Effector memory CD4-positive, alpha-beta T cell (primary cell): ENCODE results near the gene PPP2R2C.

Experiments
- DNase-seq, 3 donors: peaks; one replicate each; pipeline ENCODE4 v3.0.0-alpha.2; 2020
- H3K27ac ChIP-seq: 2 replicates; pipeline ENCODE4 v1.7.0; 2013; ENCODE audit warnings: mild to moderate bottlenecking, low read length, moderate library complexity; ENCODE audit not compliant: insufficient read depth, poor library complexity, severe bottlenecking
- H3K27me3 ChIP-seq: replicated peaks from 2 replicates; pipeline ENCODE4 v1.7.0; 2013; ENCODE audit warnings: mild to moderate bottlenecking, low read length; ENCODE audit not compliant: insufficient read depth, control insufficient read depth, poor library complexity, severe bottlenecking
- H3K36me3 ChIP-seq: 2 replicates; pipeline ENCODE4 v1.7.0; 2013; ENCODE audit warnings: mild to moderate bottlenecking, low read length, moderate library complexity; ENCODE audit not compliant: control insufficient read depth, insufficient read depth
- H3K4me1 ChIP-seq: 2 replicates; pipeline ENCODE4 v1.7.0; 2013; ENCODE audit warnings: low read length, mild to moderate bottlenecking; ENCODE audit not compliant: control insufficient read depth, insufficient read depth, poor library complexity, severe bottlenecking
- H3K4me3 ChIP-seq: 2 replicates; pipeline ENCODE4 v1.7.0; 2013; ENCODE audit warnings: low read length, low read depth, mild to moderate bottlenecking; ENCODE audit not compliant: insufficient read depth, poor library complexity, severe bottlenecking
- H3K9me3 ChIP-seq: 2 replicates; pipeline ENCODE4 v1.7.0; 2013; ENCODE audit warnings: mild to moderate bottlenecking, low read length, moderate library complexity; ENCODE audit not compliant: control insufficient read depth

The PPP2R2C gene

DNA sequence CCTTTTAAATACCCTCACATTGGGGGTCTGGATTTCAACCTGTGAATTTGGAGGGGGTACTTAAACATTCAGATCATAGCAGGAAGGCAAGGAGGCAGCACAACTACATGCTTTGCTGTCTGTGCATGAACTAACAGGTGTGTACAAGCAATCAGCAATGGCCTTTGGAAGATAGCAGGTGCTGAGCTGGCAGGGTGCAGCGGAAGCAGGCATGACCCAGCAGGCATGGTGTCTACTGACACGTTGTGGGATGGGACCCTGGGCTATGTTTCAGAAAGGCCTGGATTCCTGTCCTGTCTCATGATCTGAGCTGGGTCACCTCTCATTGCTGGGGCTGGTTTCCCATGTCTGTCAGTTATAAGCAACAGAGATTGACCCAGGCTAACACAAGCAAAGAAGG, 13.9 kb downstream of the PPP2R2C start:
- Histone ChIP-seq H3K4me3 (no peak overlapping the region), H3K4me1 (no peaks in the 10 kb centered on the region), H3K36me3 (no peaks in the 10 kb centered on the region), H3K27me3 (no peaks in the 10 kb centered on the region), H3K9me3 (no peaks in the 10 kb centered on the region), H3K27ac (no peak overlapping the region)
- DNase-seq = no peak

DNA sequence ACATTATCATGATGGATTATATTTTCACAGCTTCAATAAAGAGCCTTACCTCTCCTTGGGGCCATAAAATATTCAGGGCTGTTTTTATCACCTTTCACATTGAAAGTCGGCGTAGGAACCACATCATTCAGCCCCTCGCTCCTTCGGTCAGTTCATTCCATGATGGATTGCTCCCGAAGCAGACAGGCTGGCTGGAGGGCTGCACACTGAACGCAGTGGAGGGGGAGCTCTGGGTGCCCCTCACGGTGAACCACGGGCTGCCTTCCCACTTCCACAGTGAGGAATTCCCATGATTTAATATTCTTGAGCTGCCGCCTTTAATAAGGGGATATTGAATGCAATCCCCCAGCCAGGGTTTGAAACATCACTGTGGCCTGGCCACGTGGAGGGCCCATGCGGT, 16.0 kb downstream of the PPP2R2C start:
- Histone ChIP-seq H3K4me1 (no peaks in the 10 kb centered on the region), H3K27me3 (no peaks in the 10 kb centered on the region), H3K36me3 (no peaks in the 10 kb centered on the region), H3K27ac (no peak overlapping the region), H3K9me3 (no peaks in the 10 kb centered on the region), H3K4me3 (no peak overlapping the region)
- DNase-seq = no peak

DNA sequence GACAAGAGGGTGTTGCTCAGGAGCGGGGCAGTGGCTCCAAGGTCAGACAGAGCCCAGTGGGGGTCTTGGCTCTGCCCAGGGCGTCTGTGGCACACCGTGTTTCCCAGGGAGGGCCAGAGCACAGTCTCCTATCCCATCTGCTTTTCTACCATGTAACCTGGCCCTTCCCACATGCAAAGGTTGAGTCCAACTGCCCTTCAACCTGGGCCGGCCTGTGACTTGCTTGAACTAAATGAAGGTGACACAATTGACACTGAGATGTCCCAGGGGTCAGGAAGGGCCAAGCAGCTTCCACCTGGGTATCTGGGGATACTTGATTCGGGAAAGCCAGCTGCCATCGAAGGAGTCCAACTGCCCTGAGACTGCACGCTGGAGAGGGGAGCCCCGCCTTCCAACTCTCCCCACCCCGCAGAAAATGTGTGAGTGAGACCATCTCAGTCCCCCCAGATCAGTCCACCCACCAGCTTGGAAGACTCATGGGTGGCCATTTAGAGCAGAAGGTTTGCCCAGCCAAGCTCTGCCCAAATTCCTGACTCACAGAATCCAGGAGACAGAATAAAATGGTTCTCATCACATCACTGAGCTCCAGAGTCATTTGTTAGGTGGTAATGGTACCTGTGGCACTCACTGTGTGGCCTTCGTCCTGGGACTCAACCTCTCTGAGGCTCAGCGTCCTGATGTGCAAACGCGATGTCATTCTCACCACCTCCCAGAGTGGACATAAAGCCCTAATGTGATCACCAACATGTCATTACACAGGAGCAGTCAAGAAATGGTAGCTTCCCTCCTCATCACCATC, 18.1 kb downstream of the PPP2R2C start:
- DNase-seq = no peak
- Histone ChIP-seq H3K27me3 (no peaks in the 10 kb centered on the region), H3K9me3 (no peaks in the 10 kb centered on the region), H3K36me3 (no peaks in the 10 kb centered on the region), H3K4me1 (no peaks in the 10 kb centered on the region), H3K27ac (no peak overlapping the region), H3K4me3 (no peak overlapping the region)

DNA sequence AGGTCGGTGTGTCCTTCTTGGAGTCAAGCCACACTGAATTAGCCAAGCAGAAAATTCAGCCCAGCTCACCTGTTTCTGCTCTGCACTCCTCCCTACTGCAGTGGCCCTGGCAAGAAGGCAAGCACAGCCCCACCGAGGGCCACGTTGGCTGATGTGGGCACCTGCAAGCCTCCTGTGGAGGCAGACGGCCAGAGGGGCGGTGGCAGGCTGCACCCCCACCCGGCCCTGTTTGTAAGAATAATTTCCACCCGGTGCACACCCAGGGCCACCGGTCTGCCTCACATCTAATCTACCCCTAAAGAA, 18.8 kb downstream of the PPP2R2C start:
- no peaks in the 10 kb centered on the region for H3K4me1 ChIP-seq
- H3K4me3 ChIP-seq = no peak overlapping the region
- no peaks in the 10 kb centered on the region for H3K36me3 ChIP-seq
- no peak for DNase-seq
- no peaks in the 10 kb centered on the region for H3K9me3 ChIP-seq
- no peak overlapping the region for H3K27ac ChIP-seq
- no peaks in the 10 kb centered on the region for H3K27me3 ChIP-seq

DNA sequence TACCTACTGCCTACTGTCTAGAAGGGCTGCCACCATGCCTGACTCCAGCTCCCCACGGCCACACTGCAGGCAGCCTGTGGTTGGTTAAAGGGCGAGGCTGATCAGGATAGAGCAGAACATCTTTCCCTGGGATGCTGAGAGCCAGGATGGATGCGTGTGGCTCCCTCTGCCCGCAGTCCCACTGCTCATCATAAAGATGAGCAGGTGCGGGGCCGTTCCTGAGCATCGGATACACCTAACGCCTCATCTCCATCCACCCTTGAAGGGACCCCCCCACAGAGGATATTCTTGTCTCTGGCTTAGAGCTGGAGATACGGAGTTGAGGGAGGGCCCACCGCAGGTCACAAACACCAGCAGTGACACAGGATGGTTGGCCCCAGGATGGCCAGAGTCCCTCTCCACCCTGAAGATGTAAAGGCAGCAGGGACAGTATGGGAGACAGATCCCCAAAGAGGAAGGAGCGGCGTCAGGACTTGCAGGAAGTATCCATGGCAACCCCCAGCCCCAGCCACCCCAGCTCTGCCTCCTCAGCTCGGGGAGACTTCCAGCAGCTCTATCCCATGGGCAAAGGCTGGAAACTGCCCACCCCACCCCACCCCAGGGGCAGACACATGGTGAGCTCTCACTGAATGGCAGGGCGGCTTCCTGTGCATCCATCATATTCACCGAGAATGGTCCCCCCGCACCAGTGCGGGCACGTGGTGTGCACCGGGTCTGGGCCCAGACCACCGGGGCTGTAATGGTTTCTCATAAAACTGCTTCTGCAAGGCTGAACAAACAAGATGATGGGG, 19.3 kb downstream of the PPP2R2C start:
- H3K4me1 ChIP-seq = no peaks in the 10 kb centered on the region
- DNase-seq = no peak
- H3K27me3 ChIP-seq = no peaks in the 10 kb centered on the region
- H3K9me3 ChIP-seq = no peaks in the 10 kb centered on the region
- no peak overlapping the region for H3K27ac ChIP-seq
- H3K36me3 ChIP-seq = no peaks in the 10 kb centered on the region
- H3K4me3 ChIP-seq = no peak overlapping the region

DNA sequence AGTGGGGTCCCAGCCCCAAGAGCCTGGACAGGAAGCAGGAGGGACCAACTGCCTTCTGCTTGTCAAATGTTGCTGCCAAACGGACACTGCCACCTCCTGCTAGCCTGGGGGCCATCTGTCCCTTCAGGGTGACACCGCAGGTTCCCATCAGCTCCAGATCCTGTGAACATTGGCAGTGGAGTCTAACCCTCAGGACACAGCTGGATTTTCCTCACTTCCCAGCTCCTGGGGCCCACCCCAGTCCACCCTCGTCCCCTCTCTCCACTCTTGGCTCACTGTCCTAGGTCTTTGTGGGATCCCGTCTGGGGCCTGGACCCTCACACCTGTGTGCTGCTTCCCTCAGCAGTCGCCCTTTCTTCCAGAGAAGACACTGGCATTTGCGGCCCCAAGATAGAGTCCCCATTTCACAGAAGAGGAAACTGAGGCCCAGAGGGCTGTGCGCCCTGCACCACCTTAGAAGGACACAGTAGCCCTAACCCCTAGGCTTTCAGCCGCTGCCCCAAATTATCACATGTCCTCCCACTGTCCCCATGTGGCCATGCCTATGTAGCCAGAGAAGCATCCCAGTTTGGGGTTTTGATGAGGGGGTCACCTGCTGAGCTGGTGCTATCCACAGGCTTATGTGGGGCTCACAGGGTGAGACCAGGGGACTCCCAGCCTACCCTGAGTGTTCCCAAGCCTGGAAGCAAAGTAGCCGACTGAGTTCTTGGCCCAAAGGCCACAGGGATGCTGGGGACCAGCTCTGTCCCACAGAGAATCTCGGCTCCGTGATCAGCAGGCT, 20.1 kb downstream of the PPP2R2C start:
- DNase-seq = no peak

DNA sequence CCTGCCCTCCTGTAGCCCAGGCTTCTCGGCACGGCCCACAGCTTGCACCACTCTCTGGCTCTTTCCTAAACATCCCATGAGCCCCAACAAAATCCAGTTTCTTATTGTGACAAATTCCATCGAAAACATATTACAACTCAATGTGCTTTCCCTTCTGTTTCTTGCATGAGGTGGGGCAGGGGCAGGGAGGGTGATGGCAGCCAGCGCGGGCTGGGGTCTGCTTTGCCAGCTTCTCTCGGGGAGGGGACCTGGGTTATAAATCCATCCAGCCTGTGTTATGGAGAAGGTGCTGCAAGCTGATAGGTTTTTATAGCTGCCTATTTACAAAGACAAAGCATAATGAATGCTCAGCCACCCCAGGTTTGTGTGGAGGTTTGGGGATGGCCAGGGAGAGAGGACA, 21.1 kb downstream of the PPP2R2C start:
- DNase-seq = no peak
- H3K27ac ChIP-seq = no peak overlapping the region
- H3K36me3 ChIP-seq = no peaks in the 10 kb centered on the region
- H3K27me3 ChIP-seq = no peaks in the 10 kb centered on the region
- H3K4me3 ChIP-seq = no peak overlapping the region
- no peaks in the 10 kb centered on the region for H3K9me3 ChIP-seq
- H3K4me1 ChIP-seq = no peaks in the 10 kb centered on the region

More for the DNA sequence above, 20.1 kb downstream of the PPP2R2C start:
- no peaks in the 10 kb centered on the region for H3K4me1 ChIP-seq
- no peaks in the 10 kb centered on the region for H3K36me3 ChIP-seq
- no peaks in the 10 kb centered on the region for H3K9me3 ChIP-seq
- H3K27me3 ChIP-seq = no peaks in the 10 kb centered on the region
- H3K27ac ChIP-seq = no peak overlapping the region
- H3K4me3 ChIP-seq = no peak overlapping the region

DNA sequence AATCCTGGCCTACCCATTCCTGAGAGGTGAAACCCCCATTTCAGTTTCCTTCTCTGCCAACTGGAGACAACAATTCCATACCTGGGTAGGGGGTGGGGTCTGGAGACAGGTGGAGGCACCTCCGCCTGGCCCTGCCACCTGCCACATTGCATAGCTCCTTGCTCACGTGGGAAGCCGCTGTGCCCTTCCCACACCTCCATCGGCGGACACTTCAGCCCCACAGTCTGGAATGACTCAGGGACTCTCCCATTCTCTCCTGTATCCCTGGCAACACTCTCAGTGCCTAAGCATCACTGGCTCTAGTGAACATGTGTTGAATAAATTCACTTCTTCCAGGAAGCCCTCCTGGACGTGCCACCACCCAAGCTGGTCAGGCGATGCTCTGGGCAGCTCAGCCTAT, 21.7 kb downstream of the PPP2R2C start:
- DNase-seq = no peak
- Histone ChIP-seq H3K4me1 (no peaks in the 10 kb centered on the region), H3K9me3 (no peaks in the 10 kb centered on the region), H3K36me3 (no peaks in the 10 kb centered on the region), H3K4me3 (no peak overlapping the region), H3K27me3 (no peaks in the 10 kb centered on the region), H3K27ac (no peak overlapping the region)

DNA sequence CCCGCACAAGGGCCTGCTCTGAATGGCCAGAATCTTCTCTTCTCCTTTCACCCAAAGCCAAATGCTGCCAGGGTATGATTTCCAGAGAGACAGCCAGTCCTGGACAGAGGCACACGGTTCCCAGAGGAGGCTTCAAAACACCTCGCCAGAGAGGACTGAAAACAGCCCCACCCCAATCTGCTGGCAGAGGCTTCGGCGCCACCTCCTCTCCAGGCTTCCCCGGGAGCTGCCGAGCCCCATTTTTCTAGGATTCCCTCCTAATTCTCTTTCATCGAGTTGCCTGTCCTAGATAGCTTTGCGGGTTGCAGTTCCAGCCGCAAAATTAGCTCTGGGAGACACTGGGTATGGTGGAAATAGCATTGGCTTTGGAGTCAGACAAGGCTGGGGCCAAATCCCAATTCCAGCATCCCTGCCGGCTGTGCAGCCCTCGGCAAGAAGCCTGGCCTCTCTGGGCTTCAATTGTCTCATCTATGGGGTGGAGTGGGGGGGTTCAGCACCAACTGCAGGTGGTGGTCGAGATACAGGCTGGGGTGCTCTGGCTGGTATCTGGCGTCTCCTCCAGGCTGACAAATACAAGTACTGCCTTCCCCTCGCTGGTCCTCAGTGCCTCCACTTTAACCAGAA, 22.6 kb downstream of the PPP2R2C start:
- H3K27ac ChIP-seq = no peak overlapping the region
- H3K9me3 ChIP-seq = no peaks in the 10 kb centered on the region
- DNase-seq = no peak
- no peaks in the 10 kb centered on the region for H3K27me3 ChIP-seq
- no peaks in the 10 kb centered on the region for H3K4me1 ChIP-seq
- H3K4me3 ChIP-seq = no peak overlapping the region
- H3K36me3 ChIP-seq = no peaks in the 10 kb centered on the region
